ENCODE measurements around the gene KIAA0825.

GRCh38 chr5:94180761-94181160 is 437.6 kb downstream of the KIAA0825 start:
- TF ChIP-seq, protein P1, sequence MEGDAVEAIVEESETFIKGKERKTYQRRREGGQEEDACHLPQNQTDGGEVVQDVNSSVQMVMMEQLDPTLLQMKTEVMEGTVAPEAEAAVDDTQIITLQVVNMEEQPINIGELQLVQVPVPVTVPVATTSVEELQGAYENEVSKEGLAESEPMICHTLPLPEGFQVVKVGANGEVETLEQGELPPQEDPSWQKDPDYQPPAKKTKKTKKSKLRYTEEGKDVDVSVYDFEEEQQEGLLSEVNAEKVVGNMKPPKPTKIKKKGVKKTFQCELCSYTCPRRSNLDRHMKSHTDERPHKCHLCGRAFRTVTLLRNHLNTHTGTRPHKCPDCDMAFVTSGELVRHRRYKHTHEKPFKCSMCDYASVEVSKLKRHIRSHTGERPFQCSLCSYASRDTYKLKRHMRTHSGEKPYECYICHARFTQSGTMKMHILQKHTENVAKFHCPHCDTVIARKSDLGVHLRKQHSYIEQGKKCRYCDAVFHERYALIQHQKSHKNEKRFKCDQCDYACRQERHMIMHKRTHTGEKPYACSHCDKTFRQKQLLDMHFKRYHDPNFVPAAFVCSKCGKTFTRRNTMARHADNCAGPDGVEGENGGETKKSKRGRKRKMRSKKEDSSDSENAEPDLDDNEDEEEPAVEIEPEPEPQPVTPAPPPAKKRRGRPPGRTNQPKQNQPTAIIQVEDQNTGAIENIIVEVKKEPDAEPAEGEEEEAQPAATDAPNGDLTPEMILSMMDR (IDR thresholded peaks at IDR 0.05; ENCODE audit: low read length) = no peak
- no peak for TF ChIP-seq EZH2 (IDR thresholded peaks at IDR 0.05; ENCODE audit: borderline replicate concordance, low read length)
